HFFc6 (cell line): ENCODE results near the gene SH2B2. TPM values are rescaled to one million over a fixed set of nuclear protein-coding genes. Genes with fewer than 3 reads are reported as not detected.

Experiments
- DNase-seq: peaks from one replicate; pipeline ENCODE4 v3.0.0-alpha.2; 2018
- H3K27ac Mint-ChIP-seq: 2 replicates; pipeline ENCODE4 v1.8.0; 2020; ENCODE audit warnings: mild to moderate bottlenecking, mixed read lengths
- H3K27me3 Mint-ChIP-seq: 2 replicates; pipeline ENCODE4 v1.8.0; 2021; ENCODE audit warnings: mild to moderate bottlenecking, moderate library complexity, mixed read lengths; ENCODE audit not compliant: insufficient read depth
- H3K36me3 Mint-ChIP-seq: 2 replicates; pipeline ENCODE4 v1.8.0; 2021; ENCODE audit warnings: low read depth, mixed read lengths
- H3K4me1 Mint-ChIP-seq: 2 replicates; pipeline ENCODE4 v1.8.0; 2020; ENCODE audit warnings: low read depth, mixed read lengths
- H3K4me3 Mint-ChIP-seq: 2 replicates; pipeline ENCODE4 v1.8.0; 2020; ENCODE audit warnings: mild to moderate bottlenecking, moderate library complexity, mixed read lengths
- H3K9me3 Mint-ChIP-seq: 2 replicates; pipeline ENCODE4 v1.8.0; 2020; ENCODE audit warnings: mild to moderate bottlenecking, mixed read lengths
- CTCF ChIP-seq: fragments of 200-600 bp; sonication (generic); IDR thresholded peaks from 2 replicates; pipeline ENCODE4 v1.5.0; 2021; ENCODE audit warnings: antibody characterized with exemption, mild to moderate bottlenecking
- total RNA-seq, 6 experiments: library from RNA; stranded (reverse); fragmentation: NEBNext Ultra II Directional; extraction: Animal tissue kit (Norgen Biotek cat#: 25700); gene quantifications; 2 replicates in 1 of 6; 3 replicates in 5 of 6; pipeline ENCODE4 v1.2.3, GENCODE V29; 2021

Gene SH2B2
- total RNA-seq, 6 experiments from 2014 or later = 1.2 to 3.2 (median 1.6) TPM

- Mint-ChIP-seq H3K9me3 (no peaks in the 10 kb centered on the region), H3K4me3 (no peak overlapping the region), H3K27ac (no peak overlapping the region), H3K4me1 (peaks cover 6% of the 10 kb centered on the region; the same call in 1 of the 2 replicates), H3K27me3 (no peaks in the 10 kb centered on the region; the same call in 1 of the 2 replicates), H3K36me3 (no peaks in the 10 kb centered on the region)
- DNase-seq = no peak
- no peak for TF ChIP-seq CTCF
Observed at GRCh38 chr7:102305414-102306268, 19.0 kb downstream of the SH2B2 start.

DNA sequence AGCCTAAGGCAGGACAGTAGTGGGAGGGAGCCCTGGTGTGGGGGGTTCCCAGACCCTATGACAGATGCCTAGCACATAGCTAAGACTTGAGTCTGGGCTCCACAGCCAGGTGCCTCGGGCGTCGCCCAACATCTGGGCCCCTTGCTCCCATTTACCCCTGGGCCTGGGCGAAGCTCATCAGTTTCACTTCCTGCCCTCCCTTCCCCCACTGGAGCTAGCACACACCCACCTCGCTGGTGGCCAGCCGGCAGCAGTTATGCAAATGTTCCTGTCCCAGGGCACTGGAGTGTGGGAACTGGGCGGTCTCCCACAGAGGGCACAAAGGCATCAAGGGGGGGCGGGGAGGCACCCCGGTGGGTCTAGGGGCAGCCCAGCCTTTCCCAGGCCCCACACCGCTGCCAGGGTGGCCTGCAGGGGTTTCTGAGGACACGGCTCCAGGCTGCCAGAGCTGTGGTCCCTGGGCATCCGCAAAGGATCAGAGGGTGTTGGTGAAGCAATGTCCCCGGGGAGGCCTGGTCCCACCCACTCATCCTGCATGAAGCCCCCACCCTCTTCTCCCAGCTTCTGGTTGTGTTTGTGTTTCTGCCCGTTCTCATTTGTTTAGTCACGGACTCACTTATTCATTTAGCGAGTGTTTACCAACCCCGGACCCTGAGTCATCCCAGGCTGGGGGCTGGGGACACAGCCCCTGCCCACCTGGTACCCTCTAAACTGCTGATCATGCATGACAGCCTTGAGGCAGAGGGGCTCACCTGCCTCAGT lies 20.4 kb downstream of the SH2B2 start:
- DNase-seq = no peak
- Mint-ChIP-seq H3K27me3 (no peaks in the 10 kb centered on the region; the same call in 1 of the 2 replicates), H3K4me1 (peaks cover 6% of the 10 kb centered on the region; the same call in 1 of the 2 replicates), H3K9me3 (no peaks in the 10 kb centered on the region), H3K27ac (0 out of 2 replicates have a peak overlapping the region, but pooled peaks have one; percentile 40), H3K4me3 (peak overlapping the region; percentile 49; the same call in 1 of the 2 replicates), H3K36me3 (no peaks in the 10 kb centered on the region)
- no peak for TF ChIP-seq CTCF

GRCh38 chr7:102310414-102310815 lies 23.7 kb downstream of the SH2B2 start:
- H3K27ac Mint-ChIP-seq = no peak overlapping the region
- no peaks in the 10 kb centered on the region for H3K36me3 Mint-ChIP-seq
- DNase-seq = no peak
- TF ChIP-seq CTCF = no peak
- H3K9me3 Mint-ChIP-seq = no peaks in the 10 kb centered on the region
- no peak overlapping the region for H3K4me3 Mint-ChIP-seq
- H3K4me1 Mint-ChIP-seq = peaks cover 6% of the 10 kb centered on the region; the same call in 1 of the 2 replicates
- H3K27me3 Mint-ChIP-seq = no peaks in the 10 kb centered on the region; the same call in 1 of the 2 replicates

- TF ChIP-seq CTCF = no peak
- DNase-seq = no peak
- no peak overlapping the region for H3K27ac Mint-ChIP-seq
- no peaks in the 10 kb centered on the region for H3K9me3 Mint-ChIP-seq
- H3K27me3 Mint-ChIP-seq = peaks cover 3% of the 10 kb centered on the region
- H3K4me1 Mint-ChIP-seq = peaks cover 3% of the 10 kb centered on the region; the same call in 1 of the 2 replicates
- no peaks in the 10 kb centered on the region for H3K36me3 Mint-ChIP-seq
- no peak overlapping the region for H3K4me3 Mint-ChIP-seq
Observed at GRCh38 chr7:102312317-102312716, 25.6 kb downstream of the SH2B2 start.

DNA sequence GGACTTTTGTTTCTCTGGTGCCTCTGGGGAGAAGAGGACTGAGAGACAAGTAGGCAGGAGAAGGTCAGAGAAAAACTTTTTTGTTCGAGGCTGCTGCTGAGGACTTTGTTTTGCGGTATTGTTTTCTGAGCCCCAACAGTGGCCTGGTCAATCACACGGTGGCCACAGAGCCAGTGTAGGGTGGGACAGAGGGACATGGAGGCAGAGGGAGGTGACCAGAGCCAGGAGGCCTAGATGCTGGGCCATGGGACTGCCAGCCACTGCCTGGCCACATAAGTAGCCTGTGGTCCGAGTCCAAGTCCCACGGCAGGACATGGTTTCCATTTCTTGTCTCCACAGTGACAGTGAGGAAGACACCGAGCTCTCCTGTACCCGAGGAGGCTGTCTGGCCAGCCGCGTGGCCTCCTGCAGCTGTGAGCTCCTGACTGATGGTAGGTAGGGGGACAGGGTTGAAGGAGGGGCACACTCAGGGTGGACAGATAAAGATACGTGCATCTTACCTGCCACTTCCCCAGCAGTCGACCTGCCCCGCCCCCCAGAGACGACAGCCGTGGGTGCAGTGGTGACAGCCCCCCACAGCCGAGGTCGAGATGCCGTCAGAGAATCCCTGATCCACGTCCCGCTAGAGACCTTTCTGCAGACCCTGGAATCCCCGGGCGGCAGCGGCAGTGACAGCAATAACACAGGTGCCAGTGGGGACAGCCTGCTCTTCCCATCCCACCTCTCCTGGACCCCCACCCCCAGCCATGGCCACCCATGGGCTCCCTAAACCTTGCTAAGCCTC lies 27.5 kb downstream of the SH2B2 start:
- Mint-ChIP-seq H3K27me3 (peaks cover 4% of the 10 kb centered on the region), H3K36me3 (no peaks in the 10 kb centered on the region), H3K4me1 (no peaks in the 10 kb centered on the region), H3K4me3 (no peak overlapping the region), H3K27ac (no peak overlapping the region), H3K9me3 (no peaks in the 10 kb centered on the region)
- no peak for TF ChIP-seq CTCF
- no peak for DNase-seq
